Endodermal cell (in vitro differentiated cells): ENCODE data around the gene ZNF385A. TPM values are rescaled to one million over a fixed set of nuclear protein-coding genes. Genes with fewer than 3 reads are reported as not detected.
A peak's percentile ranks its signal among the peaks of the same experiment; 100 is the strongest.

Experiments used
- DNase-seq: peaks from one replicate; pipeline ENCODE4 v3.0.0-alpha.2; 2017
- H3K27ac ChIP-seq: 2 replicates; pipeline ENCODE4 v1.5.1; 2013; ENCODE audit warnings: mild to moderate bottlenecking, low read depth, low read length, moderate library complexity
- H3K27me3 ChIP-seq: 2 replicates; pipeline ENCODE4 v1.6.1; 2013; ENCODE audit warnings: mild to moderate bottlenecking, low read length, moderate library complexity; ENCODE audit not compliant: insufficient read depth, control insufficient read depth, poor library complexity, severe bottlenecking
- H3K36me3 ChIP-seq: 2 replicates; pipeline ENCODE4 v1.7.0; 2013; ENCODE audit warnings: mild to moderate bottlenecking, low read length, moderate library complexity; ENCODE audit not compliant: control insufficient read depth, insufficient read depth
- H3K4me1 ChIP-seq: one replicate; pipeline ENCODE4 v1.7.0; 2013; ENCODE audit warnings: low read length; ENCODE audit not compliant: control insufficient read depth, insufficient read depth
- H3K4me3 ChIP-seq: 2 replicates; pipeline ENCODE4 v1.5.1; 2013; ENCODE audit warnings: mild to moderate bottlenecking, low read length, moderate library complexity
- H3K9ac ChIP-seq: 2 replicates; pipeline ENCODE4 v1.6.1; 2013; ENCODE audit warnings: mild to moderate bottlenecking, low read length, moderate library complexity; ENCODE audit not compliant: poor library complexity, severe bottlenecking; ENCODE audit errors: extremely low read depth
- H3K9me3 ChIP-seq: 2 replicates; pipeline ENCODE4 v1.6.1; 2013; ENCODE audit warnings: mild to moderate bottlenecking, low read length, moderate library complexity; ENCODE audit not compliant: control insufficient read depth
- H3K27ac Mint-ChIP-seq: 2 replicates; pipeline ENCODE4 v1.8.0; 2020; ENCODE audit warnings: mixed read lengths
- H3K27me3 Mint-ChIP-seq: 2 replicates; pipeline ENCODE4 v1.8.0; 2021; ENCODE audit warnings: mild to moderate bottlenecking, mixed read lengths; ENCODE audit not compliant: insufficient read depth
- H3K36me3 Mint-ChIP-seq: 2 replicates; pipeline ENCODE4 v1.8.0; 2020; ENCODE audit warnings: low read depth, mixed read lengths
- H3K4me1 Mint-ChIP-seq: 2 replicates; pipeline ENCODE4 v1.8.0; 2020; ENCODE audit warnings: mixed read lengths
- H3K4me3 Mint-ChIP-seq: 2 replicates; pipeline ENCODE4 v1.8.0; 2020; ENCODE audit warnings: mild to moderate bottlenecking, moderate library complexity, mixed read lengths
- H3K9me3 Mint-ChIP-seq: 2 replicates; pipeline ENCODE4 v1.8.0; 2020; ENCODE audit warnings: mild to moderate bottlenecking, mixed read lengths
- CTCF ChIP-seq: fragments of 200-600 bp; sonication (generic); conservative IDR thresholded peaks from 2 replicates; pipeline ENCODE4 v1.5.0; 2021; ENCODE audit warnings: antibody characterized with exemption, mild to moderate bottlenecking
- WGBS, 2 experiments: methylation state at CpG; one replicate each; pipeline versions ENCODE4 v1.1.5 to v1.1.7; 2013; ENCODE audit warnings: missing lambda C conversion rate in 2 of 2, mixed read lengths in 1 of 2; ENCODE audit not compliant: insufficient coverage in 1 of 2, insufficient read length in 1 of 2; 5-methylcytosine and 5-hydroxymethylcytosine counted together
- total RNA-seq, 2 donors: library from RNA; stranded (reverse); fragmentation: NEBNext Ultra II Directional in 1 of 2; extraction: Animal tissue kit (Norgen Biotek cat#: 25700) in 1 of 2; gene quantifications; 2 replicates in 1 of 2; 3 replicates in 1 of 2; pipeline ENCODE4 v1.2.1, GENCODE V29; 2021

Gene ZNF385A
- total RNA-seq, 2 donors from 2014 or later = 10.5 to 16.3 TPM

GRCh38 chr12:54374562-54375258, 9.8 kb downstream of the ZNF385A start:
- no peak overlapping the region for H3K27ac Mint-ChIP-seq

GRCh38 chr12:54373649-54374561, 10.6 kb downstream of the ZNF385A start:
- peaks cover 16% of the 10 kb centered on the region for H3K36me3 Mint-ChIP-seq
- H3K4me1 Mint-ChIP-seq = peaks cover 26% of the 10 kb centered on the region
- H3K27ac Mint-ChIP-seq = no peak overlapping the region
- H3K27me3 Mint-ChIP-seq = peaks cover 63% of the 10 kb centered on the region
- no peak overlapping the region for H3K4me3 Mint-ChIP-seq
- peaks cover 17% of the 10 kb centered on the region for H3K27me3 ChIP-seq
- no peaks in the 10 kb centered on the region for H3K4me1 ChIP-seq
- H3K4me3 ChIP-seq = no peak overlapping the region
- no peaks in the 10 kb centered on the region for H3K9me3 Mint-ChIP-seq
- H3K27ac ChIP-seq = no peak overlapping the region
- 86 to 98% methylated on average over 6 to 10 of the region's 10 CpGs for WGBS, 2 experiments
- no peaks in the 10 kb centered on the region for H3K36me3 ChIP-seq
- no peaks in the 10 kb centered on the region for H3K9me3 ChIP-seq
- TF ChIP-seq CTCF = no peak
- no peak overlapping the region for H3K9ac ChIP-seq
- no peak for DNase-seq

More at GRCh38 chr12:54374562-54375258, 9.8 kb downstream of the ZNF385A start:
- Histone ChIP-seq H3K27ac (no peak overlapping the region), H3K4me3 (no peak overlapping the region), H3K36me3 (no peaks in the 10 kb centered on the region), H3K4me1 (no peaks in the 10 kb centered on the region), H3K9me3 (no peaks in the 10 kb centered on the region), H3K27me3 (peaks cover 11% of the 10 kb centered on the region), H3K9ac (no peak overlapping the region)
- H3K9me3 Mint-ChIP-seq = no peaks in the 10 kb centered on the region
- peaks cover 23% of the 10 kb centered on the region for H3K4me1 Mint-ChIP-seq
- no peak for TF ChIP-seq CTCF
- peak; percentile 43 for DNase-seq
- WGBS, 2 experiments = 82 to 100% methylated on average over 1 to 2 of the region's 2 CpGs
- peaks cover 16% of the 10 kb centered on the region for H3K36me3 Mint-ChIP-seq
- H3K27me3 Mint-ChIP-seq = peaks cover 55% of the 10 kb centered on the region
- H3K4me3 Mint-ChIP-seq = no peak overlapping the region

GRCh38 chr12:54372113-54372806, 12.3 kb downstream of the ZNF385A start:
- Mint-ChIP-seq H3K4me1 (peaks cover 21% of the 10 kb centered on the region), H3K36me3 (peaks cover 16% of the 10 kb centered on the region), H3K9me3 (no peaks in the 10 kb centered on the region), H3K27me3 (peaks cover 64% of the 10 kb centered on the region), H3K4me3 (no peak overlapping the region), H3K27ac (no peak overlapping the region)
- H3K27ac ChIP-seq = no peak overlapping the region
- no peaks in the 10 kb centered on the region for H3K4me1 ChIP-seq
- H3K4me3 ChIP-seq = no peak overlapping the region
- H3K9me3 ChIP-seq = no peaks in the 10 kb centered on the region
- no peak overlapping the region for H3K9ac ChIP-seq
- WGBS, 2 experiments = 84 to 92% methylated on average over 5 to 7 of the region's 8 CpGs
- H3K27me3 ChIP-seq = peaks cover 17% of the 10 kb centered on the region
- DNase-seq = no peak
- TF ChIP-seq CTCF = no peak
- no peaks in the 10 kb centered on the region for H3K36me3 ChIP-seq
